ENCODE measurements around the gene APCDD1L.
A peak's percentile ranks its signal among the peaks of the same experiment; 100 is the strongest.

Gene APCDD1L

DNA sequence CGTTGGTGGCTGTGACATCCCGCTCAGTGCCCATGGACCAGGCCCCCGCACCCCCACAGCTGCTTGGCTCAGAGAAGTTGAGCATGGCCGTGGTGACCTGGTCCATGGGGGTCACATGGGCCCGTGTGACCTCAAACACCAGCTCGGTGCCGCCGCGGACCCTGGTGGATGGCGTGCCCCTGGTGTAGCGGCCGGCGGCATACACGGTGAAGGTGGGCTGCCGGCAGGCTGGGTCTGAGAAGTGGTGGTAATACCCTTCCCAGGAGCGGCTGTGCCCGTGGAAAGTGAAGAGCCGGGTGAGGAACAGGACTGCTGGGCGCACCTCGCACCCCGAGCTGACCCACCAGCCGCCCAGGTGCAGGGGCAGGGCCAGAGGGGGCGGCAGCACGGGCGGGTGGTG, 54.1 kb downstream of the APCDD1L start:
- TF ChIP-seq, protein P1, sequence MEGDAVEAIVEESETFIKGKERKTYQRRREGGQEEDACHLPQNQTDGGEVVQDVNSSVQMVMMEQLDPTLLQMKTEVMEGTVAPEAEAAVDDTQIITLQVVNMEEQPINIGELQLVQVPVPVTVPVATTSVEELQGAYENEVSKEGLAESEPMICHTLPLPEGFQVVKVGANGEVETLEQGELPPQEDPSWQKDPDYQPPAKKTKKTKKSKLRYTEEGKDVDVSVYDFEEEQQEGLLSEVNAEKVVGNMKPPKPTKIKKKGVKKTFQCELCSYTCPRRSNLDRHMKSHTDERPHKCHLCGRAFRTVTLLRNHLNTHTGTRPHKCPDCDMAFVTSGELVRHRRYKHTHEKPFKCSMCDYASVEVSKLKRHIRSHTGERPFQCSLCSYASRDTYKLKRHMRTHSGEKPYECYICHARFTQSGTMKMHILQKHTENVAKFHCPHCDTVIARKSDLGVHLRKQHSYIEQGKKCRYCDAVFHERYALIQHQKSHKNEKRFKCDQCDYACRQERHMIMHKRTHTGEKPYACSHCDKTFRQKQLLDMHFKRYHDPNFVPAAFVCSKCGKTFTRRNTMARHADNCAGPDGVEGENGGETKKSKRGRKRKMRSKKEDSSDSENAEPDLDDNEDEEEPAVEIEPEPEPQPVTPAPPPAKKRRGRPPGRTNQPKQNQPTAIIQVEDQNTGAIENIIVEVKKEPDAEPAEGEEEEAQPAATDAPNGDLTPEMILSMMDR (IDR thresholded peaks at IDR 0.05; ENCODE audit: control extremely low read depth, extremely low read depth, low read depth, missing control alignments), result no peak
- CTCF ChIA-PET, result interaction anchor here (1.0 to 1.6 kb wide), 2 partner anchors 13 to 223 kb away, joined by 3 to 4 read pairs; no protein-coding TSS in a partner anchor
- POLR2A ChIA-PET, result no interaction called here
- no peak for DNase-seq (ENCODE audit: extremely low spot score)

DNA sequence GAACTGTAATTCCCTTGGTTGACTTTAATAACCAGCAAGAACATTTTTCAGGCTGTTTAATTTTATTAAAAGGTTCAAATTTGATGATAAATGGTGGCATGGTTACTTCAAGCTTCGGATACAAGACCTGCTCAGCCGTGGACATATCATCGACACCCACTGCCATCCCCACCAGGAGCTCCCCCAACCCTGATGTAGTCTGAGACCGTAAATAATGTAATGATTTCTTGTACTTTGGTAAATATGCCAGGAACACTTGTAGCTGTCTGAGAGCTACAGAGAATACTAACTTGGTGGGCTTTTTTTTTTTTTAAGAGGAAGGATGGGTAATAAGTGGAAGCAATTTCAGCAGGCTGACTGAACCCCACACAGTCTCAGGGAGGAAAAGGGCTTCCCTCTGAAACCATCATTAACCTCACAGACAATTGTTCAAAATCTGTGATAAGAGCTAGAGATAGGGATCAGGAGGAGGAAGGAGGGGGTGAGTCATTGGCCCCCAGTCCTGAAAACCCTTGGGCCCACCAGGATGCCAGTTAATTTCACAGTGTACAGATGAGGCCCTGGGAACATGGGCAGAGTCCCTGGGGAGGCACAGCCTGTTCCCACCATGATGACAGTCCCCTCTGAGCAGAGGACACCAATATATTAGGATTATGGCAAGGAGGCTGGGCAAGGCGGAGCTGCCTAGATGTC, 56.0 kb downstream of the APCDD1L start:
- peak; percentile 45 for DNase-seq (ENCODE audit: extremely low spot score)
- CTCF ChIA-PET, result interaction anchor here (0.9 to 4.8 kb wide), 5 partner anchors 12 to 224 kb away, joined by 3 to 31 read pairs (median 3); partner anchors contain the start of gene STX16
- TF ChIP-seq, protein P1 (IDR thresholded peaks at IDR 0.05; ENCODE audit: control extremely low read depth, extremely low read depth, low read depth, missing control alignments), result no peak
- POLR2A ChIA-PET, result no interaction called here

DNA sequence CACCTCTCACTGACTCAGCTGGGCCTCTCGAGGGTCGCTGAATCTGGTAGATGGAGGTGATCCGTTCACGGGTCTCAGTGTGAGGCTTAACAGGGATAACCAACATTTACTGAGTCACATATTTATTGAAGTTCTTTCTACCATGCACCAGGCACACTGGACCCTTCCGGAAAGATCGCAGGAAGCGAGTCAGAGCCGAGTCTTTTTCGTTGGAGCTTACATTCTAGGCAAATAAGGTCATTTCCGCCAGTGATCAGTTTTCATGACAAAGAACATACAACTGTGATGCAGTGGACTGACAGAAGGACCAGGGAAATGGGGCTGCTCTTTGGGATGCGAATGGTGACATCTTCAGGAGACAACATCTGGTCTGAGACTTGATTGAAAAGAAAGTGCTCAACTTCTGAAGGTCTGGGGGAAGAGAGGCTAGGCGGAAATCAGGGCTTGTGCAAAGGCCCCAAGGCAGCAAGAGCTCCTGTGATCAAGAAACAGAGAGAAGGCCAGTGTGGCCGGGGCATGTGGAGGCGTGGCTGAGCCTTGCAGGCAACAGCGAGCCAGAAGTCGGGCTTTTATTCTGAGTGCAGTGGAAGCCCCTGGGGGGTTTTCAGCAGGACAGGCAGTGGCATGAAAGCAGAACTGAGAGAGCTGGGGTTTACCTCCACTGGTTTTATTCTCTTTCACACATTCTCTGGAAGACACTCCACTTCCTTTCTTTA, 56.7 kb downstream of the APCDD1L start:
- TF ChIP-seq, protein P1 (IDR thresholded peaks at IDR 0.05; ENCODE audit: control extremely low read depth, extremely low read depth, low read depth, missing control alignments), result no peak
- ChIA-PET CTCF (interaction anchor here (0.9 to 4.8 kb wide), 5 partner anchors 11 to 223 kb away, joined by 3 to 31 read pairs (median 3); partner anchors contain the start of gene STX16), POLR2A (no interaction called here)
- peak; percentile 89 for DNase-seq (ENCODE audit: extremely low spot score)

DNA sequence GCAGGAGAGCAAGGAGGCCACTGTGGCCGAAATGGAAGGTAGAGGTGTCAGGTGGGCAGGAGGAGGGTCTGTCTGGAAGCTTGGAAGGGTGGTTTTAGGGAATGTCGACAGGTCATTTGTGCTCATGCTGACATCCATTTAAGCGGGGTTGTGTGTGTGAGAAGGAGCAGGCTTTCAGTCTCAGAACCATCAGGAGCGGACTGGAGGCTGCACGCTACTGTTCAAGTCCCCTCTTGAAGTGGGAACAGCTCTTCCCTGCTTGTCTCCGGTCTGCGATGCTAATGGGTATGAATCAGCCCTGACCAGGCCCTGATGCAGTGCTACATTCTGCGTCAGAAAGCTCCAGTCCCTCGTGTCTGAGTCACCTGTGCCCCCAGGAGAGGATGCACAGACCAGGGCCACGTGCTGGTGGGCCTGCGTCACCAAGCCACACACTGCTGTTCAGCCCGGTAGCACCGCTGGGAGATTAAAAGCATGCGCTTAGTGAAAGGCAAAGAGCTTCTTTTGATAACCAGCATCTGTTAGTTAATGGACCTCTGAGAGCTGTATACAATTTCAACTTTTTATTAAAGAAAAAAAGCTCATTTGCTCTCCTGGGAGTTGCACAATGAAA, 58.0 kb downstream of the APCDD1L start:
- POLR2A ChIA-PET, result no interaction called here
- CTCF ChIA-PET, result interaction anchor here (1.3 to 4.8 kb wide), 2 partner anchors 10 to 17 kb away, joined by 3 to 31 read pairs; no protein-coding TSS in a partner anchor
- DNase-seq (ENCODE audit: extremely low spot score), result no peak

DNA sequence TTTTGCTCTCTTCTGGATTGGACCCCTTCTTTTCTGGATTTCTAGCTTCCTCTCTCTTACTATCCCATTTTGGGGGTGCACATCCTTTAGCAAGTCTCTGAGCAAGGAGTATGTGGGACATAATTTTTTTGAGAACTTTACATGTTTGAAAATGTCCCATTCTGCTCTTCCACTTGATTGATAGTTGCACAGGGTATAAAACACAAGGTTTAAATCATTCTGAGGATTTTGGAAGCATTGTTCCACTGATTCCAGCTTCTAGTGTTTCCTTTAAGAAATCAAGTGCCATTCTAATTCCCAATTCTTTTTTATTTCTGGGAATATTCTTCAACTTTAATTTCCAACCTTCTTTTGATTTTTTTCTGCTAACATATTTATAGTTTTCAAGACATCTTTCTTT, 60.7 kb downstream of the APCDD1L start:
- ChIA-PET CTCF (no interaction called here), POLR2A (no interaction called here)
- TF ChIP-seq, protein P1 (IDR thresholded peaks at IDR 0.05; ENCODE audit: control extremely low read depth, extremely low read depth, low read depth, missing control alignments), result no peak

More for the DNA sequence above, 58.0 kb downstream of the APCDD1L start:
- TF ChIP-seq, protein P1 (IDR thresholded peaks at IDR 0.05; ENCODE audit: control extremely low read depth, extremely low read depth, low read depth, missing control alignments), result no peak

DNA sequence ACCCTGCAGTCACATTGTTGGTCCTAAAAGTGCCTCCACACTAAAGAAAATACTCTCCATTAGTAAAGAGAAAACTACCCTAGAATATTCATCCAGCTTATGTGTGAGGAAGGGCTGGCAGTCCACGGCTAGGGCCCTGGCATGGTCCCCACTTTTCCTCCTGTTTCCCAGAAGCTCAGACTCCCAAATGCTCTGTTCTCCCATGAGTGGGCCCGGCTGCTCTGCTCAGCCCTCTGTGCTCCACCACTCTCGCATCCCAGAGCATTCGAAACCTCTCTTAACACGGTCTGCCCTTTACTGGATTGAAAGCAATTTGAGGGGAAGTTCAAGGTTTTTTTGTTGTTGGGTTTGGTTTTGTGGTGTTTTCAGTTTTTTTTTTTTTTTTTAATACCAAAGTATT, 61.8 kb downstream of the APCDD1L start:
- POLR2A ChIA-PET, result interaction anchor here (0.5 kb wide), 1 partner anchor 17 kb away, joined by 3 read pairs; no protein-coding TSS in a partner anchor

More for the DNA sequence above, 60.7 kb downstream of the APCDD1L start:
- DNase-seq (ENCODE audit: extremely low spot score), result no peak

More for the DNA sequence above, 61.8 kb downstream of the APCDD1L start:
- no peak for DNase-seq (ENCODE audit: extremely low spot score)
- CTCF ChIA-PET, result interaction anchor here (1.0 to 1.2 kb wide), 2 partner anchors 9 to 32 kb away, joined by 3 to 5 read pairs; no protein-coding TSS in a partner anchor
- TF ChIP-seq, protein P1 (IDR thresholded peaks at IDR 0.05; ENCODE audit: control extremely low read depth, extremely low read depth, low read depth, missing control alignments), result no peak

Data from GM10248 (cell line).